Measurements from ENCODE around the gene DNAH9. TPM values are rescaled to one million over a fixed set of nuclear protein-coding genes. Genes with fewer than 3 reads are reported as not detected.

DNAH9 gene
- total and polyA plus RNA-seq, 2 donors (not counting 1 experiment from before 2014, with no cell fraction given) = not detected

- Histone ChIP-seq H2AFZ (ENCODE audit: insufficient read depth, low read depth, low read length, poor library complexity, severe bottlenecking) (no peak overlapping the region), H4K20me1 (ENCODE audit: control insufficient read depth, insufficient read depth, low read length, poor library complexity, severe bottlenecking) (no peaks in the 10 kb centered on the region), H3K4me1 (ENCODE audit: control insufficient read depth in 2 of 2, insufficient read depth in 2 of 2, low read length in 2 of 2) (no peaks in the 10 kb centered on the region), H3K79me2 (ENCODE audit: control insufficient read depth, insufficient read depth, low read length) (no peaks in the 10 kb centered on the region), H3K27ac (ENCODE audit: low read length in 2 of 2) (no peak overlapping the region), H3K9ac (ENCODE audit: low read length) (no peak overlapping the region), H3K4me2 (replicated peaks; ENCODE audit: low read depth, low read length, poor library complexity, severe bottlenecking) (no peak overlapping the region), H3K9me3 (ENCODE audit: control extremely low read depth in 1 of 3, control insufficient read depth in 2 of 3, insufficient read depth in 1 of 3, low read length in 2 of 3) (peaks cover 0 to 22% (median 2%) of the 10 kb centered on the region in 3 donors), H3K27me3 (replicated peaks in 1 of 4; ENCODE audit: control extremely low read depth in 1 of 4, control insufficient read depth in 3 of 4, insufficient read depth in 4 of 4, low read length in 3 of 4) (no peaks in the 10 kb centered on the region), H3K36me3 (replicated peaks in 1 of 2; ENCODE audit: control extremely low read depth in 1 of 2, control insufficient read depth in 1 of 2, extremely low read depth in 1 of 2, insufficient read depth in 2 of 2, low read length in 1 of 2) (no peaks in the 10 kb centered on the region), H3K4me3 (ENCODE audit: control extremely low read depth in 1 of 5, extremely low read depth in 1 of 5, insufficient read depth in 1 of 5, low read depth in 2 of 5, low read length in 4 of 5) (no peak overlapping the region)
- WGBS (ENCODE audit: insufficient coverage) = 73% methylated on average over 4 of the region's 5 CpGs
- no peak overlapping the region for H3K27ac Mint-ChIP-seq
- ATAC-seq (ENCODE audit: low read depth) = no peak
- H3K4me3 Mint-ChIP-seq = no peak overlapping the region
- no peaks in the 10 kb centered on the region for H3K27me3 Mint-ChIP-seq
- POLR2A ChIA-PET = no interaction called here
- no peaks in the 10 kb centered on the region for H3K4me1 Mint-ChIP-seq
- no peak for DNase-seq
- intact Hi-C loops (cut with micrococcal nuclease) = no loop called here
- CTCF ChIA-PET = no interaction called here
- TF ChIP-seq CTCF (IDR thresholded peaks at IDR 0.05) (no peak), EZH2 (IDR thresholded peaks at IDR 0.05; ENCODE audit: borderline replicate concordance, insufficient read depth, low read depth, low read length, poor library complexity, severe bottlenecking) (no peak)
- H3K9me3 Mint-ChIP-seq (ENCODE audit: insufficient read depth) = peaks cover 5% of the 10 kb centered on the region
Measured at GRCh38 chr17:11757815-11758214, 159.5 kb downstream of the DNAH9 start.

- H4K20me1 ChIP-seq (ENCODE audit: control insufficient read depth, insufficient read depth, low read length, poor library complexity, severe bottlenecking) = no peaks in the 10 kb centered on the region
- no peaks in the 10 kb centered on the region for H3K4me1 ChIP-seq (ENCODE audit: control insufficient read depth in 2 of 2, insufficient read depth in 2 of 2, low read length in 2 of 2)
- Mint-ChIP-seq H3K4me1 (no peaks in the 10 kb centered on the region), H3K9me3 (ENCODE audit: insufficient read depth) (no peaks in the 10 kb centered on the region), H3K27me3 (no peaks in the 10 kb centered on the region), H3K27ac (no peak overlapping the region), H3K4me3 (no peak overlapping the region)
- H3K79me2 ChIP-seq (ENCODE audit: control insufficient read depth, insufficient read depth, low read length) = no peaks in the 10 kb centered on the region
- DNase-seq (no peak), ATAC-seq (ENCODE audit: low read depth) (no peak)
- no peak overlapping the region for H3K27ac ChIP-seq (ENCODE audit: low read length in 2 of 2)
- 93% methylated on average over 11 of the region's 11 CpGs for WGBS (ENCODE audit: insufficient coverage)
- H3K36me3 ChIP-seq (replicated peaks in 1 of 2; ENCODE audit: control extremely low read depth in 1 of 2, control insufficient read depth in 1 of 2, extremely low read depth in 1 of 2, insufficient read depth in 2 of 2, low read length in 1 of 2) = no peaks in the 10 kb centered on the region
- no peak for TF ChIP-seq CTCF (IDR thresholded peaks at IDR 0.05)
- no peak for TF ChIP-seq EZH2 (IDR thresholded peaks at IDR 0.05; ENCODE audit: borderline replicate concordance, insufficient read depth, low read depth, low read length, poor library complexity, severe bottlenecking)
- no peak overlapping the region for H3K4me2 ChIP-seq (replicated peaks; ENCODE audit: low read depth, low read length, poor library complexity, severe bottlenecking)
- peaks cover 0 to 12% (median 0%) of the 10 kb centered on the region in 3 donors for H3K9me3 ChIP-seq (ENCODE audit: control extremely low read depth in 1 of 3, control insufficient read depth in 2 of 3, insufficient read depth in 1 of 3, low read length in 2 of 3)
- H3K9ac ChIP-seq (ENCODE audit: low read length) = no peak overlapping the region
- no peak overlapping the region for H3K4me3 ChIP-seq (ENCODE audit: control extremely low read depth in 1 of 5, extremely low read depth in 1 of 5, insufficient read depth in 1 of 5, low read depth in 2 of 5, low read length in 4 of 5)
- POLR2A ChIA-PET = no interaction called here
- intact Hi-C loops (cut with micrococcal nuclease) = no loop called here
- peaks cover 0 to 2% (median 0%) of the 10 kb centered on the region in 4 experiments for H3K27me3 ChIP-seq (replicated peaks in 1 of 4; ENCODE audit: control extremely low read depth in 1 of 4, control insufficient read depth in 3 of 4, insufficient read depth in 4 of 4, low read length in 3 of 4)
- no peak overlapping the region for H2AFZ ChIP-seq (ENCODE audit: insufficient read depth, low read depth, low read length, poor library complexity, severe bottlenecking)
- CTCF ChIA-PET = no interaction called here
Measured at GRCh38 chr17:11768106-11768505, 169.8 kb downstream of the DNAH9 start.
